Endothelial cell of umbilical vein (primary cell): ENCODE measurements around the gene PRKAG2. TPM values are rescaled to one million over a fixed set of nuclear protein-coding genes. Genes with fewer than 3 reads are reported as not detected.

Source experiments
- BruUV-seq: library from RNA; stranded (reverse); fragments of 400-500 nt; replicated peaks from 2 replicates; lab custom pipeline; 2021; lab: Mats Ljungman, UMichigan
- CTCF ChIA-PET: fragments of 300-600, 350-600 bp; sonication (Branson Sonifier 250); formaldehyde crosslinking; loops from one replicate; lab custom pipeline; 2021; ENCODE audit warnings: antibody characterized with exemption, inconsistent platforms; lab: Charles Lee
- POLR2A ChIA-PET: fragments of 300-600, 350-600 bp; sonication (Branson Sonifier 250); formaldehyde crosslinking; loops from one replicate; lab custom pipeline; 2021; ENCODE audit warnings: antibody characterized with exemption, inconsistent platforms; lab: Charles Lee
- DNase-seq: peaks from one replicate; pipeline ENCODE4 v3.0.0-alpha.2; 2011; ENCODE audit warnings: low read depth, low spot score
- FAIRE-seq: peaks from 2 replicates; lab custom pipeline; 2011; peaks lifted over from hg19 to GRCh38; lab: Jason Lieb, UNC
- H2AFZ ChIP-seq: 2 replicates; pipeline ENCODE4 v1.6.0; 2012; ENCODE audit warnings: low read depth, low read length, control low read depth, inconsistent platforms
- H3K27ac ChIP-seq: 2 replicates; pipeline ENCODE4 v1.5.1; 2011; ENCODE audit warnings: low read depth, mild to moderate bottlenecking, control low read depth, low read length, moderate library complexity; ENCODE audit not compliant: insufficient read depth
- H3K27me3 ChIP-seq, 2 experiments: 2 replicates each; pipeline versions ENCODE4 v1.6.0 to v1.6.1; 2011; ENCODE audit warnings: low read length in 2 of 2, mixed read lengths in 1 of 2; ENCODE audit not compliant: control insufficient read depth in 2 of 2, insufficient read depth in 2 of 2
- H3K36me3 ChIP-seq, 2 experiments: 2 replicates in 1 of 2; 3 replicates in 1 of 2; pipeline ENCODE4 v1.5.1; 2011; ENCODE audit warnings: low read length in 2 of 2, mild to moderate bottlenecking in 1 of 2, moderate library complexity in 1 of 2; ENCODE audit not compliant: control insufficient read depth in 2 of 2, insufficient read depth in 2 of 2; ENCODE audit errors: extremely low read depth in 1 of 2
- H3K4me1 ChIP-seq: 3 replicates; pipeline ENCODE4 v1.5.1; 2011; ENCODE audit warnings: mild to moderate bottlenecking, low read length; ENCODE audit not compliant: control insufficient read depth, insufficient read depth; ENCODE audit errors: extremely low read depth
- H3K4me2 ChIP-seq: 2 replicates; pipeline ENCODE4 v1.6.1; 2011; ENCODE audit warnings: low read length, control low read depth, mixed read lengths; ENCODE audit not compliant: insufficient read depth
- H3K4me3 ChIP-seq, 3 experiments: fragments of 200-600 bp in 1 of 3; sonication (generic), shearing (Covaris generic) in 1 of 3; replicated peaks in 1 of 3; 2 replicates each; pipeline ENCODE4 v1.5.1; 2011 to 2016; ENCODE audit warnings: control low read depth in 3 of 3, low read length in 3 of 3, mild to moderate bottlenecking in 2 of 3, inconsistent platforms in 1 of 3, low read depth in 1 of 3, moderate library complexity in 1 of 3; ENCODE audit not compliant: insufficient read depth in 1 of 3
- H3K79me2 ChIP-seq: 2 replicates; pipeline ENCODE4 v1.6.0; 2012; ENCODE audit warnings: low read length, inconsistent platforms; ENCODE audit not compliant: control insufficient read depth, insufficient read depth
- H3K9ac ChIP-seq: replicated peaks from 2 replicates; pipeline ENCODE3; 2011; ENCODE audit warnings: low read length, control low read depth; ENCODE audit not compliant: insufficient read depth; ENCODE audit errors: extremely low read depth
- H3K9me1 ChIP-seq: replicated peaks from 3 replicates; pipeline ENCODE4 v1.6.0; 2011; ENCODE audit warnings: mild to moderate bottlenecking, low read length; ENCODE audit not compliant: control insufficient read depth, insufficient read depth; ENCODE audit errors: extremely low read depth
- H3K9me3 ChIP-seq: replicated peaks from 2 replicates; pipeline ENCODE4 v1.5.1; 2012; ENCODE audit warnings: low read length, inconsistent platforms; ENCODE audit not compliant: control insufficient read depth, insufficient read depth
- H4K20me1 ChIP-seq: replicated peaks from 2 replicates; pipeline ENCODE3; 2011; ENCODE audit warnings: mild to moderate bottlenecking, low read length; ENCODE audit not compliant: control insufficient read depth, insufficient read depth; ENCODE audit errors: extremely low read depth
- CTCF ChIP-seq, 2 donors: IDR thresholded peaks; 1 replicate in 1 of 2; 2 replicates in 1 of 2; pipeline ENCODE4 v1.5.1; 2011; ENCODE audit warnings: low read length in 2 of 2, mild to moderate bottlenecking in 2 of 2, moderate library complexity in 2 of 2, control low read depth in 1 of 2, inconsistent platforms in 1 of 2, low read depth in 1 of 2; ENCODE audit not compliant: insufficient read depth in 1 of 2; ENCODE audit errors: extremely low read depth in 1 of 2
- EZH2 ChIP-seq: IDR thresholded peaks from 2 replicates; pipeline ENCODE4 v1.6.1; 2012; ENCODE audit warnings: borderline replicate concordance, low read depth, mild to moderate bottlenecking, moderate library complexity, low read length, inconsistent platforms; ENCODE audit not compliant: severe bottlenecking
- FOS ChIP-seq: IDR thresholded peaks from 2 replicates; pipeline ENCODE4 v1.6.1; 2011; ENCODE audit warnings: mild to moderate bottlenecking, low read length, moderate library complexity, borderline replicate concordance; ENCODE audit not compliant: insufficient read depth
- GATA2 ChIP-seq: IDR thresholded peaks from 2 replicates; pipeline ENCODE4 v1.7.0; 2011; ENCODE audit warnings: low read depth, mild to moderate bottlenecking, moderate library complexity, mixed read lengths, low read length; ENCODE audit not compliant: insufficient read length, insufficient read depth
- JUN ChIP-seq: IDR thresholded peaks from 2 replicates; pipeline ENCODE4 v1.6.1; 2011; ENCODE audit warnings: borderline replicate concordance, low read depth; ENCODE audit not compliant: insufficient read length, insufficient read depth
- MAX ChIP-seq: IDR thresholded peaks from 2 replicates; pipeline ENCODE4 v1.6.1; 2011; ENCODE audit not compliant: insufficient read depth, insufficient read length
- POLR2A ChIP-seq: IDR thresholded peaks from 2 replicates; pipeline ENCODE4 v1.6.1; 2012; ENCODE audit warnings: low read depth, mild to moderate bottlenecking, control low read depth, low read length
- POLR2AphosphoS5 ChIP-seq: IDR thresholded peaks from 2 replicates; pipeline ENCODE4 v1.6.1; 2012; ENCODE audit warnings: low read depth, mild to moderate bottlenecking, control low read depth, low read length, moderate library complexity; ENCODE audit not compliant: insufficient read depth
- dilution Hi-C: fragments of 300-500 bp; cut with MboI; formaldehyde crosslinking; loops from one replicate; pipeline ENCODE4 v1.15.0; 2019; ENCODE audit warnings: low sequenced_read_pairs; ENCODE audit not compliant: extremely low pct_ligation_motif_present
- intact Hi-C: fragments of 100-400 bp; cut with micrococcal nuclease; formaldehyde crosslinking; loops from one replicate; pipeline ENCODE4 v1.10.0; 2022
- polyA plus RNA-seq, 4 experiments: library from polyadenylated mRNA; depleted of rRNA in 3 of 4; stranded (reverse) in 3 of 4; unstranded in 1 of 4; fragments of >200 nt; gene quantifications; 2 replicates each; pipeline versions ENCODE4 v1.2.1 to v1.2.3, GENCODE V29; 2011 to 2012; ENCODE audit warnings: missing spikeins in 1 of 4
- total RNA-seq: library from RNA; stranded (reverse); gene quantifications from 2 replicates; pipeline ENCODE4 v1.2.3, GENCODE V29; 2021

The PRKAG2 gene
- total and polyA plus RNA-seq, 2 donors (not counting 3 experiments of a cell fraction or from before 2014, with no cell fraction given) = 19.3 to 51.5 TPM

GRCh38 chr7:151847681-151848081, 29.2 kb downstream of the PRKAG2 start:
- no peak for FAIRE-seq
- TF ChIP-seq POLR2A (no peak), MAX (no peak), EZH2 (no peak), JUN (no peak), POLR2AphosphoS5 (no peak), GATA2 (no peak), CTCF (IDR thresholded peaks at IDR 0.05; ENCODE audit: extremely low read depth in 1 of 2, insufficient read depth in 1 of 2, low read depth in 1 of 2, low read length in 2 of 2) (no peak), FOS (no peak)

More at GRCh38 chr7:151847681-151848081, 29.2 kb downstream of the PRKAG2 start:
- DNase-seq = no peak
- no peak overlapping the region for H3K27ac ChIP-seq
- H3K9ac ChIP-seq = no peak overlapping the region
- BruUV-seq = no TSS peak
- CTCF ChIA-PET = no interaction called here
- no peaks in the 10 kb centered on the region for H3K4me1 ChIP-seq
- intact Hi-C loops = no loop called here
- no peaks in the 10 kb centered on the region for H3K27me3 ChIP-seq
- dilution Hi-C loops = no loop called here
- H3K79me2 ChIP-seq = no peaks in the 10 kb centered on the region
- H3K36me3 ChIP-seq = no peaks in the 10 kb centered on the region
- no peaks in the 10 kb centered on the region for H4K20me1 ChIP-seq
- H3K9me3 ChIP-seq = no peaks in the 10 kb centered on the region
- H3K9me1 ChIP-seq = no peaks in the 10 kb centered on the region
- no peak overlapping the region for H3K4me3 ChIP-seq
- no peak overlapping the region for H3K4me2 ChIP-seq
- H2AFZ ChIP-seq = no peak overlapping the region
- POLR2A ChIA-PET = no interaction called here
